AG09319 (cell line): ENCODE results near the gene RAB11FIP5.

ENCODE experiments used
- DNase-seq: peaks from one replicate; pipeline ENCODE4 v3.0.0-alpha.2; 2010; ENCODE audit warnings: low read depth; ENCODE audit errors: extremely low read depth
- CTCF ChIP-seq: IDR thresholded peaks from 2 replicates; pipeline ENCODE4 v1.5.1; 2011; ENCODE audit warnings: low read depth, mild to moderate bottlenecking, inconsistent platforms, low read length, moderate library complexity

Gene RAB11FIP5

DNA sequence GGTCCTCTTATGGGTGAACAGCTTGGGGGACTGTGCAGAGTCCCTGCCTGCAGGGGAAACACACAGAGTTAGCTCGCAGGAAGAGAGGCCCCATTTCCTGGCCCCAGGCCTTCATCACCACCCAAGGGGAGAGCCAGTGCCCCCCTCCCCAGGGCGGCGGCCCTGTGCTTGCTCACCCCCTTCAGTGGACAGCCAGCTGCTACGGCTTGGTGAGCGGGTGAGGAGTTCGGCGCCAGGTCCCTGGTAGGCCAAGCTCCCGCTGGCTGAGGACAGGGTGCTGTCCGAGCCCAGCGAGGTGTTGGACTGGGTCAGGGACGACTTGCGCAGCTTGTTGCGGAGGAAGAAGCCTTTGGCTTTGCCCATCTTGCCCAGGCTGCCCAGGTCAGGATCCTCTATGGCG lies 24.0 kb downstream of the RAB11FIP5 start:
- DNase-seq, result no peak
- TF ChIP-seq CTCF, result no peak

GRCh38 chr2:73088211-73088610 lies 24.5 kb downstream of the RAB11FIP5 start:
- no peak for TF ChIP-seq CTCF
- DNase-seq, result no peak

DNA sequence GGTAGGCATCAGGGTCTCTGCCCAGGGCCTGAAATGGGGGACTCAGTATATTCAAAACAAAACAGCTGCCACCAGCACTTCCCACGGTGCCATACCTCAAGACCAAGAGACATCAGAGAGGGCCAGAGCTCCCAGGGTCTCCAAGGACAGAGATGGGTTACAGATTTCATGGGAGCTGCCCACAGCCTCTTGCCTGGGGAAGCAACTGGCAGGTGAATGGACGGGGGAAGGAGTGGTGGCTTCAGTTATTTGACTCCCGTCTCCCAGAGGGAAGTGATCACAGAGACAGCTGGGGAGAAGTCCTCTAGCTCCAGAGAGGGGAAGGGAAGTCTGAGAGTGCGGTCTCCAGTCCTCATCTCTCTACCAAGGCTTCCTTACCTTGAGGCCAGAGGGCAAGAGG lies 25.4 kb downstream of the RAB11FIP5 start:
- DNase-seq, result no peak
- no peak for TF ChIP-seq CTCF

- DNase-seq, result no peak
- peak; percentile 96 for TF ChIP-seq CTCF
These were observed 27.1 kb downstream of the RAB11FIP5 start for GRCh38 chr2:73085691-73086090.

DNA sequence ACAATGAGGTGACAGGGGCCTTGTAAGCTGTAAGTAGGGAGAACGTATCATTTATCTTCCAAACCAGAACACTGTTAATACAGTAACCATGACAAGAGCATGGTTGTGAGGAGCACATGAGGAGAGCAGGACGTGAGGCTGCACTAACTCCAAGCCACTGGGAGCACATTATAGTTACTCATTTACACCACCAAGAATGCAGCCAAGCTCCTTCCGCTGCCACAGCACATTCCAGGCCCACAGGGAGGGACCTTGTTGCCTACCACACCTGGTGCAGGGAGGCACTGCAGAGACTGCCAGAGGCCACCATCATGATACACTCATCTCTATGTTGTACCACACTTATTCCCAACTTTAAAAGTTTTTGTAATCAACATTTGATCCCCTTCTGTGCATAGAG lies 27.8 kb downstream of the RAB11FIP5 start:
- TF ChIP-seq CTCF, result no peak

GRCh38 chr2:73083886-73084800 lies 28.6 kb downstream of the RAB11FIP5 start:
- no peak for DNase-seq
- no peak for TF ChIP-seq CTCF

More for the DNA sequence above, 27.8 kb downstream of the RAB11FIP5 start:
- DNase-seq, result no peak

DNA sequence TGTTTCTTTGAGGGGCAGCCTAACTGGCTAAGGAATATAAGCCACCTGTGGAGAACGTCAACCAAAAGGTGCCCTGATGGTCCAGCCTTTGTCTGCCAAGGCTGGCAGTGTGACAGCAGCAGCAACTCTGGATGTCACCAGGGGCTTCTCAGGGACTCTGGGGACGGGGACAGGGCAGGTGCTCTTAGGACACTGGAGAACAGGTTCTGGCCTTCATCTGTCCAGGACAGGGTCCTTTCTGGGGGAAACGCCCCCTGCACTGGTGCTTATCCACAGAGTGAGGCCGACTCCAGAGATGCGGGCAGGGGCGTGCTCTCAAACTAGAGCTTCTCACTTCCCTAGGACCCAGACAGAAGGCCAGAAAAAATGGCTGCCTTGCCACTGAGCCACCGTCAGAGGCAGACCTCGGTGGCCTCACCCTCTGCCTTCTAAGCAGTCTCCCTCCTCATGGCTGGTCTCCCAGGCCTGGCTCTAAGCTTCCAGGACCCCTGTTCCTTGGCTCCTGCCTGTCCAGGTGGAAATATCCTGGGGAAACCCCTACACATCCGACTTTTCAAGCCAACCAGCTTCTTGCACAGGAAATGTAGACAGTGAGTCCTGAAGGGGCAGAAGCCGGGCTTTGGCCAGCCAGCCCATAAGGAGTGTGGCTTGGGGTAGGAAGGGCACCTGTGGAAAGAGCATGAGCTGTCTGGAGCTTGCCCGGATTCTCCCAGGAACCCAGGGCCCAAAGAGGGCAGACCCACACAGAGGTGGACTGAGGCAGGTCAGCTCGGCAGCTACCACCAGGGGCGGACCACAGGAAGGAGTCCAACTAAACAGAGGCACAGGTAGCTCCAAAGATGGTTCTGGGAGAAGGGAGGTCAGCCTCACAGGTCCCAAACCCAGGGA lies 30.0 kb downstream of the RAB11FIP5 start:
- DNase-seq, result no peak
- TF ChIP-seq CTCF, result no peak
